ENCODE data around the gene ATAD3C. TPM values are rescaled to one million over a fixed set of nuclear protein-coding genes. Genes with fewer than 3 reads are reported as not detected.
A peak's percentile ranks its signal among the peaks of the same experiment; 100 is the strongest.
"Not testable (repeated sequence)": the region's sequence is repeated elsewhere in the genome, so short reads cannot be mapped to it uniquely, and the experiment has no call there.

The ATAD3C gene
- total RNA-seq, 2 donors from 2014 or later = 1.4 to 2.1 TPM

DNA sequence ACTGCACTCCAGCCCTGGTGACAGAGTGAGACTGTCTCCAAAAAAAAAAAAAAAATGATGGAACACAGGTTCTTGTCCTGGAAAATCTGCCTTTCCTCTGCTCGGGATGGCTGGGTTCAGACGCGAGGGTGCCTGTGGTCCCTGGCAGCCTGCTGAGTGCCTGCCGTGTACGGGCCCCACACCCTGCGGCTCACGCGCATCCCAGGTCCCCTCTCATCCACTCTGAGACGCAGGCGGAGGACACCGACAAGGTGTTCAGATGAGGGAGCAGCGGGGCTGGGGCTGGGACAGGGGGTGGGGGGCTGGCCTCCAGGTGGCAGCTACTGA, 24.1 kb upstream of the ATAD3C start:
- Mint-ChIP-seq H3K27me3 (peaks cover 14% of the 10 kb centered on the region), H3K4me1 (no peaks in the 10 kb centered on the region), H3K9me3 (no peaks in the 10 kb centered on the region), H3K27ac (no peak overlapping the region), H3K36me3 (ENCODE audit: low read depth) (no peaks in the 10 kb centered on the region), H3K4me3 (no peak overlapping the region)
- no peak for ATAC-seq (replicated peaks)

DNA sequence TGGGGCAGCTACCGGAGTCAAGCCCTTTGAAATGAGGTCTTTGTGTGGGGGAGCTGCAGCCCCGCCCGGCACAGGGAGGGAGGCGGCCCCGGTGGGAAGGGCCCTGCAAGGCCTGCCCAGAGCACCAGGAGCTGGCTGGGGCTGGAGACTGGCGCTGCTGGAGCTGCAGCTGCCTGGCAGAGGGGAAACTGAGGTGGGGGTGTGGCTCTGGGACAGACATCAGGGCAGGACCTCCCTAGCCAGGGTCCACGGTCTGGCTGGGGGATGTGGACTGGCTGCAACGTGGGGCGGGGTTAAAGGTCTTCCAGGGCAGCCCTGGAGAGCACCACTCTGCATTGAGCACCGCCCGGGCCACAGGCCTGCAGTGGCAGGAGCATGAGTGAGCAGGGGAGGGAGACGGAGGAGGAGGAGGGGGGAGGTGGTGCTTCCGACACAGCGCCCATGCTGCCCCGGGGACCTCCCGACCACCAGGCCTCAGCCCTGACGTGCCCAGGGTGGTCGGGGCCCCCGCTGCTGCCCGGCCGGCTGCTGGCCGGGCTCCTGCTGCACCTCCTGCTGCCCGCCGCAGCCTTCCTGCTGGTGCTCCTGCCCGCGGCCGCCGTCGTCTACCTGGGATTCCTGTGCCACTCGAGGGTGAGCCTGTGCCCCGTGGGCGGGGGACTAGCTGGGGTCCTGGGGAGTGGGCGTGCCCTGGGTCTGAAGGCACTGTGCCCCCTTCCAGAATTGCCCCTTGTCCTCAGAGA, 23.6 kb upstream of the ATAD3C start:
- H3K9me3 Mint-ChIP-seq = no peaks in the 10 kb centered on the region
- peaks cover 14% of the 10 kb centered on the region for H3K27me3 Mint-ChIP-seq
- ATAC-seq (replicated peaks) = no peak
- H3K4me3 Mint-ChIP-seq = no peak overlapping the region
- no peaks in the 10 kb centered on the region for H3K36me3 Mint-ChIP-seq (ENCODE audit: low read depth)
- no peaks in the 10 kb centered on the region for H3K4me1 Mint-ChIP-seq
- H3K27ac Mint-ChIP-seq = no peak overlapping the region

DNA sequence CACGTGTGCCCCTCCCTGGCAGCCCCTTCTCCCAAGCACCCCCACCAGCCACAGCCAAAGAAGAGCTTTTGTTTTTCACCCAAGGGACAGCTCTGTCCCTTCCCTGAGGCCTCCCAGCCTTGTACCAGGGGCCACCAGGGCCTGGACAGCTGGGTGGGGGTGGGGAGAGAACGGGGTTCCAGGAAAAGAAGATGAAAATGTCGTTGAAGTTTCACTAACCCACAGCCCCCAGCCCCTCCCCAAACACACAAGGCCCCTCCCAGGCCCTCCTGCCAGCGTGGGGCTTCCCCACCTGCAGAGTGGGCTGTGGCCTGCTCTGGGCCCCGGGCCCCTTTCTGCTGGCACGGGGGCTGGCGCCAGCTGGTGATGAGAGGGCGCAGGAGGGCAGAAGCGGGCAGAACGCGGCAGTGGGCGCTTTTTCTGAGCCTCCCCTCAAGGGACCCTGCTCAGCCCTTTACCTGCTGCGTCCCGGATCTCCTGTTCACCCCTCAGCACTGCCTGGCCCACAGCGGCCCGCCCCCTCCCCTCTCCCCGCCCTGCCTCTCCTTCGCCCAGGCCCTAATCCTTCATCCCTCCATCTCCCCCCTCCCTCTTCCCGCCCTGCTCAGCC, 22.9 kb upstream of the ATAD3C start:
- Mint-ChIP-seq H3K4me3 (no peak overlapping the region), H3K4me1 (no peaks in the 10 kb centered on the region), H3K27me3 (peaks cover 14% of the 10 kb centered on the region), H3K9me3 (no peaks in the 10 kb centered on the region), H3K36me3 (ENCODE audit: low read depth) (no peaks in the 10 kb centered on the region), H3K27ac (no peak overlapping the region)
- peak; percentile 13 for ATAC-seq (replicated peaks)

DNA sequence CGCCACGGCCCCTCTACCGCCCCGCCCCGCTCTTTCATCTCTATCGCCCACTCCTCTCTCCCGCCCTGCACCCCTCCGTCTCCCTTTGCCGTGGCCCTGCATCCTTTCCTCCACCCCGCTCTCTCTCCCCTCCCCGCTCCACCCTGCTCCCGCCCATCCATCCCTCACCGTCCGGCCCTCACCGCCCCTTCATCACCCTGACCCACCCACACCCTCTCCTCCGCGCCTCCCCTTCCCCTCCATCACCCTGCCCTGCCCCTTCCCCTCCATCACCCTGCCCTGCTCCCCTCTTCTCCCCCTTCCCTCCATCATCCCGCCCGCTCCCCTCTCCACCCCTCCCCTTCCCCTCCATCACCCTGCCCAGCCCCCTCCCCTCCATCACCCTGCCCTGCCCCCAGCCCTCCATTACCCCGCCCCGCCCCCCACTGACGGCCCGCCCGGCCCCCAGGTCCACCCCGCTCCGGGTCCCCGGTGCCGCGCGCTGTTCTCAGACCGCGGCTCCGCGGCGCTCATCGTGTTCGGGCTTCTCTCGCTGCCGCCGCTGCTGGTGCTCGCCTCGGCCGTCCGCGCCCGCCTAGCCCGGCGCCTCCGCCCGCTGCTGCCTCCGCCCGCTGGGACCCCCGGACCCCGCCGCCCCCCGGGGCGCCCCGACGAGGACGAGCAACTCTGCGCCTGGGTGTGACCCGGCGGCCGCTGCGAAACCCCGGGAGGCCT, 22.2 kb upstream of the ATAD3C start:
- Mint-ChIP-seq H3K27me3 (peaks cover 12% of the 10 kb centered on the region), H3K27ac (no peak overlapping the region), H3K9me3 (no peaks in the 10 kb centered on the region), H3K4me1 (no peaks in the 10 kb centered on the region), H3K4me3 (no peak overlapping the region), H3K36me3 (ENCODE audit: low read depth) (no peaks in the 10 kb centered on the region)
- ATAC-seq (replicated peaks) = peak; percentile 29

DNA sequence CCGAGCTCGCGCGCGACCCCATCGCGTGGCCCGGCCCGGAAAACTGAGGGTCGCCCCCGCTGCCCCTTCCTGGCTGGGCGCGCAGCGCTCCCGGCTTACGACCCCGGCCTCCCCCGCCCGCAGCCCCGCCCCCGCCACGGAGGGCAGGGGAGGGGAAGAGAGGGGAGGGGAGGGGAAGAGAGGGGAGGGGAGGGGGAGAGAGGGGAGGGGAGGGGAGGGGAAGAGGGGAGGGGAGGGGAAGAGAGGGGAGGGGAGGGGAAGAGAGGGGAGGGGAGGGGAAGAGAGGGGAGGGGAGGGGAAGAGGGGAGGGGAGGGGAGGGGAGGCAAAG, 21.7 kb upstream of the ATAD3C start:
- Mint-ChIP-seq H3K4me3 (no peak overlapping the region), H3K27ac (no peak overlapping the region), H3K9me3 (no peaks in the 10 kb centered on the region), H3K27me3 (peaks cover 8% of the 10 kb centered on the region), H3K36me3 (ENCODE audit: low read depth) (no peaks in the 10 kb centered on the region), H3K4me1 (no peaks in the 10 kb centered on the region)
- no peak for ATAC-seq (replicated peaks)

DNA sequence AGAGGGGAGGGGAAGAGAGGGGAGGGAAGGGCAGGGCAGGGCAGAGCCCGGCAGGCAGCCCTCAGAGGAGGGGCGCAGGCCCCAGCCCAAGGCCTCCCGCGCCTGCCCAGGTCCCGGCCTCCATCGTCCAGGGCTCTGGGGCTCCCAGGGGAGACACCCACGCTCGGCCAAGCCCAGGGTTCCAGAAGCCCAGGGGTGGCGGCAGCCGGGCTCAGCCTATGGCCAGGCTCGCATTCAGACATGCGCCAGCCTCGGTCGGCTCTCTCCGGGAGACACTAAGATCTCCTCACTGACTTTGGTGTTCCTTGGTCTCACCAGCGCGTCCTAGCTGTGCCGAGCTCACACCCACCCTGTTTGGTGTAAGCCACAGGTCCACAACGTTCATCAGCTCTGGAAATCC, 21.3 kb upstream of the ATAD3C start:
- Mint-ChIP-seq H3K36me3 (ENCODE audit: low read depth) (no peaks in the 10 kb centered on the region), H3K4me3 (peak overlapping the region; percentile 21), H3K27me3 (peaks cover 7% of the 10 kb centered on the region), H3K27ac (no peak overlapping the region), H3K4me1 (no peaks in the 10 kb centered on the region), H3K9me3 (no peaks in the 10 kb centered on the region)
- ATAC-seq (replicated peaks) = no peak

DNA sequence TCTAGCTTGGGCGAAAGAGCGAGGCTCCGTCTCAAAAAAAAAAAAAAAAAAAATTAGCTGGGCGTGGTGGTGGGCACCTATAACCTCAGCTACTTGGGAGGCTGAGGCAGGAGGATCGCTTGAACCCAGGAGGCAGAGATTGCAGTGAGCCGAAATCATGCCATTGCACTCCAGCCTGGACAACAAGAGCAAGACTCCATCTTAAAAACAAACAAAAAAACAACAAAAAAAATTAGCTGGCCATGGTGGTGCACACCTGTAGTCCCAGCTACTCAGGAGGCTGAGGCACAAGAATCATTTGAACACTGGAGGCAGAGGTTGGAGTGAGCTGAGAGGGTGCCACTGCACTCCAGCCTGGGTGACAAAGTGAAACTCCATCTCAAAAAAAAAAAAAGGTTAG, 20.5 kb upstream of the ATAD3C start:
- not testable (repeated sequence) for ATAC-seq (replicated peaks); H3K9me3 Mint-ChIP-seq; H3K36me3 Mint-ChIP-seq (ENCODE audit: low read depth); H3K27ac Mint-ChIP-seq; H3K27me3 Mint-ChIP-seq; H3K4me1 Mint-ChIP-seq
- peak overlapping the region; percentile 21 for H3K4me3 Mint-ChIP-seq

DNA sequence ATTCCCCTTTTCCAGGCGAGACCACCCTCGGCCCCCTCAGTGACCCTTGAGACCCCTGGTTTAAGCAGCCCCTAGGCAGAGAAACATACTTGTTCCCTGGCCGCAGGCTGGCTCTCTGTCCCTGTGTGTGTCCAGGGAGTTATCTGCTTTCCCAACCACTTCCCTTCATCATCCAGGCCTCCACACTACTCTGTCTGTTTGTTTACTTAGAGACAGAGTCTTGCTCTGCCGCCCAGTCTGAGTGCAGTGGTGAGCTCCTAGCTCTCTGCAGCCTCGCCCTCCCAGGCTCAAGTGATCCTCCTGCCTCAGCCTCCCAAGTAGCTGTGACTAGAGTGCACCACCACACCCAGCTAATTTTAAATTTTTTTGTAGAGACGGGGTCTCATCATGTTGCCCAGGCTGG, 19.8 kb upstream of the ATAD3C start:
- no peak for ATAC-seq (replicated peaks)
- H3K4me1 Mint-ChIP-seq = no peaks in the 10 kb centered on the region
- H3K27me3 Mint-ChIP-seq = peaks cover 7% of the 10 kb centered on the region
- H3K4me3 Mint-ChIP-seq = no peak overlapping the region
- no peak overlapping the region for H3K27ac Mint-ChIP-seq
- no peaks in the 10 kb centered on the region for H3K9me3 Mint-ChIP-seq
- H3K36me3 Mint-ChIP-seq (ENCODE audit: low read depth) = no peaks in the 10 kb centered on the region

DNA sequence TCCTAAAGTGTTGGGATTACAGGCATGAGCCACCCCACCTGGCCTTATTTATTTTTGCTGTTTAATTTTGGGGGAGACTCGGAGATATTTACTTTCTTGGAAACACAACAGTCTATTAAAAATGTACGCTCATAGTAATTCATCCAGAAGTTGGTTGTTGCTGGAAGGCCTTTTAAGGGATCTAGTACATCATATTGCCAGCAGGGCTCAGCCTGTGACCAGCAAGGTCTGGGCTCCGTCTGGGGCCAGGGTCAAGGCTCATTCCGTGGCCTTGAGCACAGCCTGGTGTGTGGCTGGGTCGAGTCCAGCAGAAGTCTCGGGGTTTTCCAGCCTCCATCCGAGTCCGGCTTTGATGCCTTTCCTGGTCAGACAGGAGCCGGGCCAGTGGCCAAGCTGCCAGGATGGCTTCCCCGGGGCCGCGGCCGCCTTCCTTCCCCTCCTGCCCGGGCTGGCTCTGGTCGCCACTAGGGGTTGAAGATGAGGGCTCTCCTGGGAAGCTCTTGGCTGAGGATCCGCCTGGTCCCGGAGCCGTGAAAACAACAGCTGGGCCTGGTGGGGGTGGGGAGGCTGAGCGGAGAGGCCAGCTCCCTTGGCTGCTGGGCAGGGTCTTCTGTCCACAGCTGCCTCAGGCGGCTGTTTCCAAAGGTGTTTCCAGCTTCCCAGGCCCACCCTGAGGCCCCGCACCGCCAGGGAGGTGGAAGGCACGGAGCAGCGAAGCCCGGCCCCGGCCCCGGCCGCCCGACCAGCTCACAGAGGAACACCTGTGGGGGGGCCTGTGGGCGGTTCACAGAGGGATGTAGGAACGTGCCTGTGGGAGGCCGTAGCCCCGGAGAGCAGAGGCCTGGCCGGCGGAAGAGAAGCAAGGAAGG, 19.1 kb upstream of the ATAD3C start:
- Mint-ChIP-seq H3K27me3 (peaks cover 10% of the 10 kb centered on the region), H3K9me3 (no peaks in the 10 kb centered on the region), H3K36me3 (ENCODE audit: low read depth) (no peaks in the 10 kb centered on the region), H3K4me3 (no peak overlapping the region), H3K4me1 (no peaks in the 10 kb centered on the region), H3K27ac (no peak overlapping the region)
- no peak for ATAC-seq (replicated peaks)

DNA sequence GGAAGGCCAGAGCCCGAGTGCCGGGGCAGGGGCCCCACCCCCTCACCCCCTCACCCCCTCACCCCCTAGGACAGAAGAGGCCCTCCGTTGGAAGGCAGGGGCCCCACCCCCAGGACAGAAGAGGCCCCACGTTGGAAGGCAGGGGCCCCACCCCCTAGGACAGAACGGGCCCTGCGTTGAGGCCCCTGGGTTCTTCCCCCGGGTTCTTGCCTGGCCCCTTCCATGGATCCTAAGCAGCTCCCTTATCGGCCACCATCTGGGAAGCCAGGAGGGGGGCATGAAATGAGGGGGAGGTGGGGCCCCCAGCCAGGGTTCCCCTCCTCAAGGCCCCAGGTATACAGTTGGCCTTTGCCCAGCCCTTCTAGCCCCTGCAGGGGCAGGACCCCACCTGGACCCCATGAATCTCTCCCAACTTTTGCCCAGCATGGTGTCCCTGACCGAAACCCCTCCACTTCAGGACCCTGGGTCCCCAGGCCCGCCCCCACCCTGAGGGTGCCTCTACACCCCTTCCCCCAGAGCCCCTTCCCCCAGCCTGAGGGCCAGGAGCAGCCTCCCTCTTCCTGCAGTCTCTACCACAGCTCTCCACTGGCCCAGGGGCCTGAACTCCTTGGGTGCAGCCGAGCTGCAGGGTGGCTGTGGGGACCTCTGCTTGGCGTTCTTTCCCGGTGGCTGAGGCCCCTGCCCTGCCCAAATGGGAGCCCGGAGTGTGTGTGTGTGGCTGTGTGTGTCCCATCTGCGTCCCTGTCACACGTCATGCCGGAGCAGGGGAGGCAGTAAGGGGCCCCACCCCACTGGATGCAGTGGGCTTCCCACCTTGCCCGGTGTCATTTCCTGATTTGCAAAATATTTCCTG, 18.3 kb upstream of the ATAD3C start:
- no peak for ATAC-seq (replicated peaks)
- Mint-ChIP-seq H3K4me1 (no peaks in the 10 kb centered on the region), H3K27ac (no peak overlapping the region), H3K27me3 (peaks cover 10% of the 10 kb centered on the region), H3K9me3 (no peaks in the 10 kb centered on the region), H3K36me3 (ENCODE audit: low read depth) (no peaks in the 10 kb centered on the region), H3K4me3 (no peak overlapping the region)

DNA sequence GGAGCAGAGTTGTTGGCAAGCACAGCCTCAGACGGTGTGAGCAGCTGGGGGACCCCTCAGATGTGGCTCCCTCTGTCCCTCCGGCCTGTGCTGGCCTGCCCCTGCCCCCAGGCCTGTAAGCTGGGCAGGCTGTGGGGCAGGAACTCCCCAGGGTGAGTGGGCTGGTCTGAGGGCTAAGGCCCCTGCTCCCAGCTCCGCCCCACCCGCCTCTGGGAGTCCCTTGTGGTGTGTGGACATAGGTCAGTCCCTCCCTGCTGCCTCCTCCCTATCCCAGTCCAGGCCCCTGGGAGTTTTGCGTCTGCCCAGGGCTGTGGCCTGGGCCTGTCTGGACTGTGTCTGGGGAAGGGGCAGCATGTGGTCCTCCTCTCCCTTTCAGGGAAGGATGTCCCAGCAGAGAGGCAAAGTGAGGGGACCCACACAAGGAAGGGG, 17.6 kb upstream of the ATAD3C start:
- no peak for ATAC-seq (replicated peaks)
- peaks cover 7% of the 10 kb centered on the region for H3K27me3 Mint-ChIP-seq
- H3K9me3 Mint-ChIP-seq = no peaks in the 10 kb centered on the region
- H3K27ac Mint-ChIP-seq = no peak overlapping the region
- H3K4me1 Mint-ChIP-seq = no peaks in the 10 kb centered on the region
- no peaks in the 10 kb centered on the region for H3K36me3 Mint-ChIP-seq (ENCODE audit: low read depth)
- H3K4me3 Mint-ChIP-seq = no peak overlapping the region

DNA sequence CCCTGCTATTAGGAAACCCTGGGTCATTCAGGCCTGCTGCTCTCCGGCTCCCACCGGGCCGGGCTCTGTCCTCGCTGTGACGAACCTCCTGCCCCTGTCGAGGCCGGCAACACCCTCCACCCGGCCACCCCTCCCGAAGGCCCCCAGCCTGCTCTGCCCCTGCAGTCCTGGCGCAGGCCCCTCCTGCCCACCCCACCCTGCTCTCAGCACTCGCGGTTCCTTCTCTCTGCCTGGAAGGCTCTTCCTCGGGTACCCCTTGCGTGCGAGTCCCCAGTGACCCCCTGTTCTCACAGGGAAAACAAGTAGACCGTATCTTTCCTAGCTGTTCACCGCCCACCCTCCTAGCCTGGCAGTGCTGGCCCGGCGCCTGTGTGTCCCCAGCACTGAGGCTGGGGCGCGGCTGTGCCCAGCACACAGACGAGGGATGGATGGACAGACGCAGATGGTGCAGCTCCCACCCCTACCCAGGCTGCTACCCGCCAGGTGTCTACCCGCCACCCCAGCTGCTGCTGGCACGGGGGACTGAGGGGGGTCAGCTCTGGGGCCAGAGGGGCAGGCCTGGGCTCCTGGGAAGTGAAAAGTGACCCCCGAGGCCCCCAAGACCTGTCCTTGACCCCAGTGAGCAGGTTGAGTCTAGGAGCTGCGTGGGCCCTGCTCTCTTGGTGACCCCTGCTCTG, 17.1 kb upstream of the ATAD3C start:
- Mint-ChIP-seq H3K4me3 (no peak overlapping the region), H3K9me3 (no peaks in the 10 kb centered on the region), H3K4me1 (no peaks in the 10 kb centered on the region), H3K36me3 (ENCODE audit: low read depth) (no peaks in the 10 kb centered on the region), H3K27ac (no peak overlapping the region), H3K27me3 (peaks cover 7% of the 10 kb centered on the region)
- no peak for ATAC-seq (replicated peaks)

DNA sequence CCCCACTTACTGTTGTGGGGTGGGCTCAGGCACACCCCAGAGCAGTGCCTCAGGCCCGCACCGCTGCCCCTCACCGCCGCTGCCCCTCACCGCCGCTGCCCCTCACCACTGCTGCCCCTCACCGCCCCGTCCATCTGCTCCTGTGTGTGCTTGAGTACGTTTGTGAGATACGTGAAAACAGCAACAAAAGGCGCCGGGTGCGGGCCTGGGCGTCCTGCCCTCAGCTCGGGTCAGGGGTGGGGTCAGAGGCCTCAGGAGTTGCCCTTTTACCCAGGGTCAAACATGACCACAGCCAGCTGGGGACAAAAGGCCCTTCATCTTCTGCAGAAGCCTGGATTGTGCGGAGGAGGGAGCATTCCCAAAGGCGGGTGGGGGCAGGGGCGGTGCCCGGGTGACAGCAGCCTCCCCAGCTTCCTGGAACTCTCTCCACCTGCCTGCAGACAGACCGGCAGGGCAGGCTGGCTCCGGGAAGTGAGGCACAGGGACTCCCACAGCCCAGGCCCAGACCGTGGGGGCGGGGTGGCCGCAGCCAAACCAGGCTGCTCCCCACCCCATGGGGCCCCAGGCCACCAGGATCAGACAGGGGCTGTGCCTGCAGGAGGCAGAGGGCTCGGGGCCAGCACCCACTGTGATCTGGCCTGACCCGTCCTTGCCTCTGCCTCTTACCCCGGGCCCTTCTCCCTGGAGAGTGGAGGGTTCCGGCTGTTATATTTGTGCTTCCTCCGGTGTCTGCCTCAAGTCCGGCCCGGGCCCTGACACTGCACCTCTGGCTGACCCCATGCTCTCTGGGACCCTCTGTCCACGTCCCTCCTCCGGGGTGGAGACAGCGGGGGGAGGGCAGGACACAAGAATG, 16.3 kb upstream of the ATAD3C start:
- Mint-ChIP-seq H3K4me1 (no peaks in the 10 kb centered on the region), H3K36me3 (ENCODE audit: low read depth) (no peaks in the 10 kb centered on the region), H3K27me3 (peaks cover 7% of the 10 kb centered on the region), H3K27ac (no peak overlapping the region), H3K4me3 (peak overlapping the region; percentile 6), H3K9me3 (no peaks in the 10 kb centered on the region)
- ATAC-seq (replicated peaks) = peak; percentile 10
